K562 (cell line): ENCODE measurements around the gene CTDNEP1. TPM values are rescaled to one million over a fixed set of nuclear protein-coding genes. Genes with fewer than 3 reads are reported as not detected.

Experiments
- CEBPG ChIP-seq, 3 experiments: fragments of 200-800 bp in 1 of 3; sonication (Bioruptor generic) in 1 of 3; sonication (generic) in 1 of 3; formaldehyde crosslinking in 1 of 3; IDR thresholded peaks in 2 of 3; conservative IDR thresholded peaks in 1 of 3; 2 replicates each; pipeline versions ENCODE4 v1.6.1 to v1.8.0; 2016 to 2022; ENCODE audit warnings: missing compliant biosample characterization in 2 of 3, missing genetic modification characterization in 2 of 3, mild to moderate bottlenecking in 1 of 3, missing genetic modification reagents in 1 of 3
- FOXP1 ChIP-seq: sonication (generic); formaldehyde crosslinking; IDR thresholded peaks from 2 replicates; pipeline ENCODE4 v1.8.0; 2022; ENCODE audit warnings: mild to moderate bottlenecking, missing genetic modification reagents
- GABPA ChIP-seq: fragments of 200-800 bp; sonication (Bioruptor generic); conservative IDR thresholded peaks from 2 replicates; pipeline ENCODE4 v1.6.1; 2016; ENCODE audit warnings: low read depth, missing genetic modification characterization, missing compliant biosample characterization
- HNRNPK ChIP-seq: fragments of 200-400 bp; formaldehyde crosslinking; IDR thresholded peaks from one replicate; pipeline ENCODE4 v1.6.1; 2018; ENCODE audit warnings: mild to moderate bottlenecking, low read depth, low read length; ENCODE audit not compliant: poor library complexity, severe bottlenecking
- MAFK ChIP-seq: IDR thresholded peaks from 2 replicates; pipeline ENCODE4 v1.6.1; 2011; ENCODE audit warnings: low read length, improper control_type of control experiment
- NFRKB ChIP-seq: fragments of 450-650 bp; IDR thresholded peaks from 2 replicates; pipeline ENCODE4 v1.6.1; 2016; ENCODE audit warnings: low read depth
- NR2C1 ChIP-seq, 2 experiments: fragments of 450-650 bp; IDR thresholded peaks; 2 replicates each; pipeline ENCODE4 v1.6.1; 2017; ENCODE audit warnings: mild to moderate bottlenecking in 2 of 2, antibody characterized with exemption in 1 of 2, inconsistent platforms in 1 of 2, missing compliant biosample characterization in 1 of 2, missing genetic modification characterization in 1 of 2
- PHF8 ChIP-seq: fragments of 200-600 bp; sonication (generic); IDR thresholded peaks from 2 replicates; pipeline ENCODE4 v1.6.1; 2012; ENCODE audit warnings: mixed run types, mild to moderate bottlenecking, inconsistent platforms, low read length, moderate library complexity, borderline replicate concordance
- POLR2G ChIP-seq: fragments of 200-400 bp; formaldehyde crosslinking; IDR thresholded peaks from 2 replicates; pipeline ENCODE4 v1.6.1; 2017; ENCODE audit warnings: low read depth, mild to moderate bottlenecking, antibody characterized with exemption, low read length, moderate library complexity
- RBM34 ChIP-seq: fragments of 200-400 bp; formaldehyde crosslinking; IDR thresholded peaks from 2 replicates; pipeline ENCODE4 v1.6.1; 2018; ENCODE audit warnings: low read length, borderline replicate concordance; ENCODE audit not compliant: insufficient read depth
- TFAP4 ChIP-seq: sonication (generic); formaldehyde crosslinking; IDR thresholded peaks from 2 replicates; pipeline ENCODE4 v1.8.0; 2022; ENCODE audit warnings: missing genetic modification reagents, mild to moderate bottlenecking, moderate library complexity, borderline replicate concordance
- THRAP3 ChIP-seq: fragments of 450-650 bp; IDR thresholded peaks from 2 replicates; pipeline ENCODE4 v1.6.1; 2016; ENCODE audit warnings: mild to moderate bottlenecking, inconsistent platforms, borderline replicate concordance
- VEZF1 ChIP-seq: fragments of 200-800 bp; sonication (Bioruptor generic); IDR thresholded peaks from 2 replicates; pipeline ENCODE4 v1.6.1; 2017; ENCODE audit warnings: missing genetic modification characterization, missing compliant biosample characterization
- ZBTB11 ChIP-seq, 3 experiments: fragments of 200-800 bp in 1 of 3; fragments of 250-450 bp in 1 of 3; fragments of 450-650 bp in 1 of 3; sonication (Bioruptor Pico) in 1 of 3; sonication (Bioruptor generic) in 1 of 3; formaldehyde crosslinking in 1 of 3; IDR thresholded peaks; 2 replicates each; pipeline versions ENCODE4 v1.6.1 to v1.8.0; 2016 to 2022; ENCODE audit warnings: mild to moderate bottlenecking in 2 of 3, missing genetic modification characterization in 2 of 3, missing compliant biosample characterization in 1 of 3, moderate library complexity in 1 of 3
- polyA plus RNA-seq, 8 experiments: library from polyadenylated mRNA; depleted of rRNA in 4 of 8; stranded (reverse) in 5 of 8; unstranded in 3 of 8; fragments of >200 nt; fragmentation: Nextera tagmentation in 2 of 8; fragmentation: Illumina TruSeq in 1 of 8; extraction: Ambion mirVana in 2 of 8; extraction: Trizol in 1 of 8; gene quantifications; 2 replicates each; pipeline versions ENCODE4 v1.2.1 to v1.2.3, GENCODE V29; 2011 to 2014; ENCODE audit warnings: inconsistent platforms in 1 of 8, missing spikeins in 1 of 8
- total RNA-seq, 7 experiments: library from RNA; depleted of rRNA in 6 of 7; stranded (reverse); fragments of >200 nt in 6 of 7; fragmentation: Illumina TruSeq in 2 of 7; extraction: Trizol in 2 of 7; gene quantifications; 2 replicates each; pipeline versions ENCODE4 v1.2.1 to v1.2.3, GENCODE V29; 2011 to 2021; ENCODE audit warnings: low replicate concordance in 1 of 7
- TF ChIP-seq, protein P1 (sequence below), 2 experiments: fragments of 450-650 bp in 1 of 2; IDR thresholded peaks; 2 replicates each; pipeline ENCODE4 v1.6.1; 2011 to 2017; ENCODE audit warnings: low read depth in 2 of 2, antibody characterized with exemption in 1 of 2, borderline replicate concordance in 1 of 2, low read length in 1 of 2, mild to moderate bottlenecking in 1 of 2, mixed read lengths in 1 of 2; ENCODE audit not compliant: control insufficient read depth in 1 of 2

The CTDNEP1 gene
- total and polyA plus RNA-seq, 9 of the 15 experiments (the other 6 are each of a cell fraction or from before 2014, with no cell fraction given): 10.7 to 150 (median 28.5) TPM

- TF ChIP-seq ZBTB11 (CRISPR knock-in tag; IDR thresholded peaks at IDR 0.05): peak in 2 of 3 experiments; percentile 74 to 91; a peak in 4 of 6 replicates
- no peak for TF ChIP-seq POLR2G
- TF ChIP-seq PHF8: peak; percentile 40; the same call in 1 of the 2 replicates
- TF ChIP-seq, protein P1, sequence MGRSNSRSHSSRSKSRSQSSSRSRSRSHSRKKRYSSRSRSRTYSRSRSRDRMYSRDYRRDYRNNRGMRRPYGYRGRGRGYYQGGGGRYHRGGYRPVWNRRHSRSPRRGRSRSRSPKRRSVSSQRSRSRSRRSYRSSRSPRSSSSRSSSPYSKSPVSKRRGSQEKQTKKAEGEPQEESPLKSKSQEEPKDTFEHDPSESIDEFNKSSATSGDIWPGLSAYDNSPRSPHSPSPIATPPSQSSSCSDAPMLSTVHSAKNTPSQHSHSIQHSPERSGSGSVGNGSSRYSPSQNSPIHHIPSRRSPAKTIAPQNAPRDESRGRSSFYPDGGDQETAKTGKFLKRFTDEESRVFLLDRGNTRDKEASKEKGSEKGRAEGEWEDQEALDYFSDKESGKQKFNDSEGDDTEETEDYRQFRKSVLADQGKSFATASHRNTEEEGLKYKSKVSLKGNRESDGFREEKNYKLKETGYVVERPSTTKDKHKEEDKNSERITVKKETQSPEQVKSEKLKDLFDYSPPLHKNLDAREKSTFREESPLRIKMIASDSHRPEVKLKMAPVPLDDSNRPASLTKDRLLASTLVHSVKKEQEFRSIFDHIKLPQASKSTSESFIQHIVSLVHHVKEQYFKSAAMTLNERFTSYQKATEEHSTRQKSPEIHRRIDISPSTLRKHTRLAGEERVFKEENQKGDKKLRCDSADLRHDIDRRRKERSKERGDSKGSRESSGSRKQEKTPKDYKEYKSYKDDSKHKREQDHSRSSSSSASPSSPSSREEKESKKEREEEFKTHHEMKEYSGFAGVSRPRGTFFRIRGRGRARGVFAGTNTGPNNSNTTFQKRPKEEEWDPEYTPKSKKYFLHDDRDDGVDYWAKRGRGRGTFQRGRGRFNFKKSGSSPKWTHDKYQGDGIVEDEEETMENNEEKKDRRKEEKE (IDR thresholded peaks at IDR 0.05; ENCODE audit: borderline replicate concordance in 1 of 2, control insufficient read depth in 1 of 2, low read depth in 2 of 2, low read length in 1 of 2): no peak
- peak; percentile 55; the same call in 1 of the 2 replicates for TF ChIP-seq TFAP4
- peak; percentile 98 for TF ChIP-seq HNRNPK
- no peak for TF ChIP-seq THRAP3
- peak; percentile 78; the same call in 1 of the 2 replicates for TF ChIP-seq NFRKB
- no peak for TF ChIP-seq MAFK
- TF ChIP-seq VEZF1: peak; percentile 81; the same call in 1 of the 2 replicates
- no peak for TF ChIP-seq CEBPG (CRISPR knock-in tag; IDR thresholded peaks at IDR 0.05)
- TF ChIP-seq CEBPG (tag; conservative IDR thresholded peaks at IDR 0.05 in 1 of 2, IDR thresholded peaks at IDR 0.05 in 1 of 2): no peak
- TF ChIP-seq NR2C1 (IDR thresholded peaks at IDR 0.05): peak; percentile 91
- peak; percentile 92 for TF ChIP-seq NR2C1 (tag; IDR thresholded peaks at IDR 0.05)
- no peak for TF ChIP-seq FOXP1
- TF ChIP-seq RBM34: no peak
- TF ChIP-seq GABPA (tag): peak; percentile 96
Observed at GRCh38 chr17:7251661-7252175, at the start of gene CTDNEP1 (continued).
